K562 (cell line): ENCODE measurements around the gene GPHA2. TPM values are rescaled to one million over a fixed set of nuclear protein-coding genes. Genes with fewer than 3 reads are reported as not detected.

ENCODE experiments used
- ATAC-seq: fragments of 200-7000 bp; cut with Tn5 transposase; 3 replicates; pipeline ENCODE4 v1.9.1; 2020; ENCODE audit warnings: moderate library complexity
- BruUV-seq: library from RNA; stranded (reverse); fragments of 400-500 nt; replicated peaks from 2 replicates; lab custom pipeline; 2021; lab: Mats Ljungman, UMichigan
- CTCF ChIA-PET: fragments of 300-600 bp; formaldehyde crosslinking; extraction: SDS; loops from one replicate; lab custom pipeline; 2021; ENCODE audit warnings: low intra/inter-chr PET ratio; lab: Yijun Ruan, JAX
- POLR2A ChIA-PET: fragments of 300-600, 350-650 bp; sonication (Branson Sonifier 250); formaldehyde crosslinking; extraction: SDS; loops from one replicate; lab custom pipeline; 2021; ENCODE audit warnings: antibody characterized with exemption, inconsistent platforms; lab: Yijun Ruan, JAX
- DNase-seq, 4 experiments: peaks; one replicate each; pipeline versions ENCODE4 v3.0.0 to v3.0.0-alpha.2; 2011 to 2018; ENCODE audit warnings: low spot score in 3 of 4, mixed read lengths in 3 of 4; ENCODE audit errors: extremely low read depth in 1 of 4
- FAIRE-seq: peaks from 2 replicates; lab custom pipeline; 2011; peaks lifted over from hg19 to GRCh38; lab: Jason Lieb, UNC
- H2AFZ ChIP-seq: 2 replicates; pipeline ENCODE4 v1.6.0; 2011; ENCODE audit warnings: low read depth, low read length, control low read depth, inconsistent platforms
- H3K27ac ChIP-seq: fragments of 200-600 bp; 3 replicates; pipeline ENCODE4 v1.8.0; 2011; ENCODE audit warnings: low read depth, mild to moderate bottlenecking, control low read depth, inconsistent platforms, low read length, moderate library complexity, mixed read lengths; ENCODE audit errors: extremely low read depth
- H3K27me3 ChIP-seq, 2 experiments: fragments of 300-600 bp in 1 of 2; 2 replicates in 1 of 2; 3 replicates in 1 of 2; pipeline versions ENCODE4 v1.6.0 to v1.8.0; 2011; ENCODE audit warnings: inconsistent platforms in 2 of 2, low read length in 2 of 2, mild to moderate bottlenecking in 1 of 2, mixed read lengths in 1 of 2, moderate library complexity in 1 of 2; ENCODE audit not compliant: control insufficient read depth in 2 of 2, insufficient read depth in 2 of 2
- H3K36me3 ChIP-seq: fragments of 300-600 bp; 3 replicates; pipeline ENCODE4 v1.8.0; 2011; ENCODE audit warnings: mild to moderate bottlenecking, low read length, inconsistent platforms; ENCODE audit not compliant: control insufficient read depth, insufficient read depth
- H3K4me1 ChIP-seq, 2 experiments: fragments of 200-600 bp in 1 of 2; replicated peaks in 1 of 2; 2 replicates in 1 of 2; 3 replicates in 1 of 2; pipeline versions ENCODE4 v1.5.1 to v1.8.0; 2011; ENCODE audit warnings: inconsistent platforms in 2 of 2, low read length in 2 of 2, mild to moderate bottlenecking in 1 of 2, mixed read lengths in 1 of 2, moderate library complexity in 1 of 2; ENCODE audit not compliant: control insufficient read depth in 2 of 2, insufficient read depth in 2 of 2
- H3K4me2 ChIP-seq: 2 replicates; pipeline ENCODE4 v1.6.1; 2011; ENCODE audit warnings: low read length, control low read depth, inconsistent platforms, mixed read lengths; ENCODE audit not compliant: insufficient read depth
- H3K4me3 ChIP-seq: fragments of 200-600 bp; sonication (generic), shearing (Covaris generic); 2 replicates; pipeline ENCODE4 v1.5.1; 2016; ENCODE audit warnings: control low read depth, inconsistent platforms
- H3K79me2 ChIP-seq: fragments of 200-600 bp; 3 replicates; pipeline ENCODE4 v1.8.0; 2011; ENCODE audit warnings: low read length, inconsistent platforms; ENCODE audit not compliant: control insufficient read depth, insufficient read depth
- H3K9ac ChIP-seq, 2 experiments: 2 replicates each; pipeline versions ENCODE4 v1.6.0 to v1.6.1; 2011; ENCODE audit warnings: low read depth in 2 of 2, low read length in 2 of 2, control low read depth in 1 of 2, inconsistent platforms in 1 of 2, mild to moderate bottlenecking in 1 of 2, mixed read lengths in 1 of 2; ENCODE audit not compliant: insufficient read depth in 1 of 2
- H3K9me1 ChIP-seq: one replicate; pipeline ENCODE4 v1.6.0; 2011; ENCODE audit warnings: inconsistent platforms, mild to moderate bottlenecking, low read length, moderate library complexity; ENCODE audit not compliant: control insufficient read depth, insufficient read depth
- H3K9me3 ChIP-seq: replicated peaks from 2 replicates; pipeline ENCODE4 v1.5.1; 2011; ENCODE audit warnings: low read depth, low read length, inconsistent platforms; ENCODE audit not compliant: control insufficient read depth, insufficient read depth
- H4K20me1 ChIP-seq: replicated peaks from 2 replicates; pipeline ENCODE4 v1.6.1; 2011; ENCODE audit warnings: low read length, inconsistent platforms, mixed read lengths; ENCODE audit not compliant: control insufficient read depth, insufficient read depth
- MEF2D ChIP-seq: conservative IDR thresholded peaks from 2 replicates; pipeline ENCODE4 v1.6.1; 2016; ENCODE audit warnings: low read depth, missing genetic modification characterization, missing compliant biosample characterization
- U2AF2 ChIP-seq: fragments of 200-400 bp; formaldehyde crosslinking; optimal IDR thresholded peaks from 2 replicates; pipeline ENCODE3; 2017; ENCODE audit warnings: low read depth, mild to moderate bottlenecking, low read length
- WGBS: fragments of 100-300 bp; shearing (Covaris generic); methylation state at CpG from one replicate; pipeline ENCODE4 v1.1.6; 2016; ENCODE audit warnings: low coverage, mixed read lengths; ENCODE audit not compliant: insufficient coverage; ENCODE audit errors: missing lambda C conversion rate; 5-methylcytosine and 5-hydroxymethylcytosine counted together
- in situ Hi-C: fragments of 300-500 bp; cut with MboI; formaldehyde crosslinking; loops from 4 replicates; pipeline ENCODE4 v1.15.0; 2018; ENCODE audit warnings: inconsistent platforms, mixed read lengths
- intact Hi-C: fragments of 100-400 bp; cut with micrococcal nuclease; formaldehyde crosslinking; loops from 2 replicates; pipeline ENCODE4 v1.14.2; 2022
- polyA plus RNA-seq, 8 experiments: library from polyadenylated mRNA; depleted of rRNA in 4 of 8; stranded (reverse) in 5 of 8; unstranded in 3 of 8; fragments of >200 nt; fragmentation: Nextera tagmentation in 2 of 8; fragmentation: Illumina TruSeq in 1 of 8; extraction: Ambion mirVana in 2 of 8; extraction: Trizol in 1 of 8; gene quantifications; 2 replicates each; pipeline versions ENCODE4 v1.2.1 to v1.2.3, GENCODE V29; 2011 to 2014; ENCODE audit warnings: inconsistent platforms in 1 of 8, missing spikeins in 1 of 8
- total RNA-seq, 7 experiments: library from RNA; depleted of rRNA in 6 of 7; stranded (reverse); fragments of >200 nt in 6 of 7; fragmentation: Illumina TruSeq in 2 of 7; extraction: Trizol in 2 of 7; gene quantifications; 2 replicates each; pipeline versions ENCODE4 v1.2.1 to v1.2.3, GENCODE V29; 2011 to 2021; ENCODE audit warnings: low replicate concordance in 1 of 7
- TF ChIP-seq, protein P1 (sequence below): sonication (generic); formaldehyde crosslinking; IDR thresholded peaks from 2 replicates; pipeline ENCODE4 v1.8.0; 2022; ENCODE audit warnings: mild to moderate bottlenecking, missing genetic modification reagents
- TF ChIP-seq, protein P2 (sequence below): fragments of 250-450 bp; sonication (Bioruptor Pico); IDR thresholded peaks from 2 replicates; pipeline ENCODE4 v1.8.0; 2022; ENCODE audit warnings: moderate library complexity, mild to moderate bottlenecking, inconsistent platforms
- TF ChIP-seq, protein P3 (sequence below), 3 experiments: IDR thresholded peaks in 2 of 3; conservative IDR thresholded peaks in 1 of 3; 2 replicates each; pipeline ENCODE4 v1.5.1; 2011 to 2012; ENCODE audit warnings: low read length in 3 of 3, mild to moderate bottlenecking in 3 of 3, control low read depth in 2 of 3, improper control_type of control experiment in 1 of 3, inconsistent platforms in 1 of 3, low read depth in 1 of 3, mixed read lengths in 1 of 3, moderate library complexity in 1 of 3; ENCODE audit not compliant: insufficient read depth in 2 of 3

GPHA2 gene
- total and polyA plus RNA-seq, 9 of the 15 experiments (the other 6 are each of a cell fraction or from before 2014, with no cell fraction given), result 0.17 to 0.22 TPM; not detected in 7

DNA sequence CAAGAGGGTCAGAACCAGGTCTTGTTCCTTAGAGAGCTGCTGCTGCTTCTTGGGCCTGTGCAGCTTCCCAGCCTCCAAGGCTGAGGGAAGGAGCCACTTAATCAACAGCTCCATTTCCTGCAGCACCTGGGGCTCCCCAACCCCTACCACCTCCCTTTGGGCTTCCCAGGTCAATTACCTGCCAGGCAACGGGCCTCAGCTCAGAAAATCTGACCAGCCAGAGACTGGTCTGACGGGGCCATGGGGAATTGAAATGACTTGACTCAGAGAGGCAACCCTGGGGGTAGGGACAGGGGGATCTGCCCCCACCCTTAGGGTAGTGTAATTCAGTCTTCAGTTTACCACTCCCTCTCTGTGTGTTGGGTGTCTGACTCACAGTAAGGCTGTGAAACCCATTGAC is 41.0 kb upstream of the GPHA2 start:
- ATAC-seq (no peak), DNase-seq (no peak), FAIRE-seq (no peak)
- no peak for TF ChIP-seq U2AF2
- TF ChIP-seq, protein P1, sequence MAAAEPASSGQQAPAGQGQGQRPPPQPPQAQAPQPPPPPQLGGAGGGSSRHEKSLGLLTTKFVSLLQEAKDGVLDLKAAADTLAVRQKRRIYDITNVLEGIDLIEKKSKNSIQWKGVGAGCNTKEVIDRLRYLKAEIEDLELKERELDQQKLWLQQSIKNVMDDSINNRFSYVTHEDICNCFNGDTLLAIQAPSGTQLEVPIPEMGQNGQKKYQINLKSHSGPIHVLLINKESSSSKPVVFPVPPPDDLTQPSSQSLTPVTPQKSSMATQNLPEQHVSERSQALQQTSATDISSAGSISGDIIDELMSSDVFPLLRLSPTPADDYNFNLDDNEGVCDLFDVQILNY (CRISPR knock-in tag), result no peak
- TF ChIP-seq, protein P2, sequence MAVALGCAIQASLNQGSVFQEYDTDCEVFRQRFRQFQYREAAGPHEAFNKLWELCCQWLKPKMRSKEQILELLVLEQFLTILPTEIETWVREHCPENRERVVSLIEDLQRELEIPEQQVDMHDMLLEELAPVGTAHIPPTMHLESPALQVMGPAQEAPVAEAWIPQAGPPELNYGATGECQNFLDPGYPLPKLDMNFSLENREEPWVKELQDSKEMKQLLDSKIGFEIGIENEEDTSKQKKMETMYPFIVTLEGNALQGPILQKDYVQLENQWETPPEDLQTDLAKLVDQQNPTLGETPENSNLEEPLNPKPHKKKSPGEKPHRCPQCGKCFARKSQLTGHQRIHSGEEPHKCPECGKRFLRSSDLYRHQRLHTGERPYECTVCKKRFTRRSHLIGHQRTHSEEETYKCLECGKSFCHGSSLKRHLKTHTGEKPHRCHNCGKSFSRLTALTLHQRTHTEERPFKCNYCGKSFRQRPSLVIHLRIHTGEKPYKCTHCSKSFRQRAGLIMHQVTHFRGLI (CRISPR knock-in tag), result no peak
- TF ChIP-seq MEF2D (tag), result no peak
- TF ChIP-seq, protein P3, sequence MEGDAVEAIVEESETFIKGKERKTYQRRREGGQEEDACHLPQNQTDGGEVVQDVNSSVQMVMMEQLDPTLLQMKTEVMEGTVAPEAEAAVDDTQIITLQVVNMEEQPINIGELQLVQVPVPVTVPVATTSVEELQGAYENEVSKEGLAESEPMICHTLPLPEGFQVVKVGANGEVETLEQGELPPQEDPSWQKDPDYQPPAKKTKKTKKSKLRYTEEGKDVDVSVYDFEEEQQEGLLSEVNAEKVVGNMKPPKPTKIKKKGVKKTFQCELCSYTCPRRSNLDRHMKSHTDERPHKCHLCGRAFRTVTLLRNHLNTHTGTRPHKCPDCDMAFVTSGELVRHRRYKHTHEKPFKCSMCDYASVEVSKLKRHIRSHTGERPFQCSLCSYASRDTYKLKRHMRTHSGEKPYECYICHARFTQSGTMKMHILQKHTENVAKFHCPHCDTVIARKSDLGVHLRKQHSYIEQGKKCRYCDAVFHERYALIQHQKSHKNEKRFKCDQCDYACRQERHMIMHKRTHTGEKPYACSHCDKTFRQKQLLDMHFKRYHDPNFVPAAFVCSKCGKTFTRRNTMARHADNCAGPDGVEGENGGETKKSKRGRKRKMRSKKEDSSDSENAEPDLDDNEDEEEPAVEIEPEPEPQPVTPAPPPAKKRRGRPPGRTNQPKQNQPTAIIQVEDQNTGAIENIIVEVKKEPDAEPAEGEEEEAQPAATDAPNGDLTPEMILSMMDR (IDR thresholded peaks at IDR 0.05 in 2 of 3, conservative IDR thresholded peaks at IDR 0.05 in 1 of 3; ENCODE audit: insufficient read depth in 2 of 3, low read depth in 1 of 3, low read length in 3 of 3), result no peak
- H4K20me1 ChIP-seq, result no peaks in the 10 kb centered on the region
- WGBS, result 13% methylated on average over 2 of the region's 2 CpGs
- H3K36me3 ChIP-seq, result no peaks in the 10 kb centered on the region
- no peaks in the 10 kb centered on the region for H3K9me3 ChIP-seq
- no peaks in the 10 kb centered on the region for H3K9me1 ChIP-seq
- H3K9ac ChIP-seq, result no peak overlapping the region
- in situ Hi-C loops, result no loop called here
- H3K27ac ChIP-seq, result no peak overlapping the region
- H3K27me3 ChIP-seq, result no peaks in the 10 kb centered on the region
- CTCF ChIA-PET, result no interaction called here
- intact Hi-C loops, result no loop called here
- H3K4me1 ChIP-seq, result peaks cover 4 to 7% of the 10 kb centered on the region in 2 experiments; a peak in 4 of 5 replicates
- no peak overlapping the region for H3K4me3 ChIP-seq
- POLR2A ChIA-PET, result interaction anchor here (0.8 to 1.1 kb wide), 2 partner anchors 141 to 167 kb away, joined by 5 to 6 read pairs; partner anchors contain the start of gene ZNHIT2
- no peak overlapping the region for H3K4me2 ChIP-seq
- no TSS peak for BruUV-seq
- no peaks in the 10 kb centered on the region for H3K79me2 ChIP-seq
- H2AFZ ChIP-seq, result no peak overlapping the region
